CD4-positive, alpha-beta T cell treated with Interleukin-17A for 1 hour (primary cell): ENCODE data around the gene FAM89B.
A peak's percentile ranks its signal among the peaks of the same experiment; 100 is the strongest.
"Not testable (repeated sequence)": the region's sequence is repeated elsewhere in the genome, so short reads cannot be mapped to it uniquely, and the experiment has no call there.

Experiments
- DNase-seq: peaks from one replicate; pipeline ENCODE4 v3.0.0-alpha.2; 2020

Gene FAM89B

DNA sequence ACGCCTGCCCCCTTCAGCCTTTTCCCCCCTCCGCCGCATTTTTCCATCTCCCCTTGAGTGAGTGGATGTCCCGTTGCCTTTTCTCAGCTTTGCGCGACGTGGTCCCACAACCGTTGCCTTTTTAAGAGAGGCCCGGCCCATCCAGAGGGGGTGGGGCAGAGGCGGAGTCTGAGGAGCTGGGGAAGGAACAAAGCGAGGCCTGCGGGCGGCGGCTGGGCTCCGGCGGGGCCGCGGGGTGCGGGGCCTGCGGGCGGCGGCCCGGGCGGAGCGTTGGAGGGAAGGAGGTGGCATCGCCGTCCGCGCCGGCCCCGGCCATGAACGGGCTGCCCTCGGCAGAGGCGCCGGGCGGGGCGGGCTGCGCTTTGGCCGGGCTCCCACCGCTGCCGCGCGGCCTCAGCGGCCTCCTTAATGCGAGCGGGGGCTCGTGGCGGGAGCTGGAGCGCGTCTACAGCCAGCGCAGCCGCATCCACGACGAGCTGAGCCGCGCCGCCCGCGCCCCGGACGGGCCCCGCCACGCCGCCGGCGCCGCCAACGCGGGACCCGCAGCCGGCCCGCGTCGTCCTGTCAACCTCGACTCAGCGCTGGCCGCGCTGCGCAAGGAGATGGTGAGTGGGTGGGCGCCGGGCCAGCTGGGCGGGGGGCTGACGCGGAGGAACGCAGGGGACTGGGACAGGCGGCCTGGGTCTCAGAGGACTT lies at the start of gene FAM89B:
Gene FAM89B, plus strand, starts transcription at position 183 of the 696 bp plus-strand sequence. Its CDS starts 132 bp downstream, at position 315.
- DNase-seq = peak; percentile 92

DNA sequence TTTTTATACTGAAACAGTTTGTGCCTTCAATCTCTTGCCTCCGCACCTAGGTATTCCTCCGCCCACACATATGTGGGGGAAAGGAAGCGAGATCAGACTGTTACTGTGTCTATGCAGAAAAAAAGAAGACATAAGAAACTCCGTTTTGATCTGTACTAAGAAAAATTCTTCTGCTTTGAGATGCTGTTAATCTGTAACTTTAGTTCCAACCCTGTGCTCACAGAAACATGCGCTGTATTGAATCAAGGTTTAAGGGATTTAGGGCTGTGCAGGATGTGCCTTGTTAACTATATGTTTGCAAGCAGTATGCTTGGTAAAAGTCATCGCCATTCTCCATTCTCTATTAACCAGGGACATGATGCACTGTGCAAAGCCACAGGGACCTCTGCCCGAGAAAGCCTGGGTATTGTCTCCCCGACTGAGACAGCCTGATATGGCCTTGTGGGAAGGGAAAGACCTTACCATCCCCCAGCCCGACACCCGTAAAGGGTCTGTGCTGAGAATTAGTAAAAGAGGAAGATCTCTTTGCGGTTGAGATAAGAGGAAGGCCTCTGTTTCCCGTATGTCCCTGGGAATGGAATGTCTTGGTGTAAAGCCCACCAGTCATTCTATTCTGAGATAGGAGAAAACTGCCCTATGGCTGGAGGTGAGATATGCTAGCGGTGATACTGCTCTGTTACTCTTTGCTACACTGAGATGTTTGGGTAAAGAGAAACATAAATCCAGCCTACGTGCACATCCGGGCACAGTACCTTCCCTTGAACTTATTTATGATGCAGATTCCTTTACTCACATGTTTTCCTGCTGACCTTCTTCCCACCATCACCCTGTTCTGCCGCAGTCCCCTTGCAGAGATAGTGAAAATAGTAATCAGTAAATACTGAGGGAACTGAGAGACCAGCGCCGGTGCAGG lies 49.4 kb upstream of the FAM89B start:
- peak; percentile 46 for DNase-seq

DNA sequence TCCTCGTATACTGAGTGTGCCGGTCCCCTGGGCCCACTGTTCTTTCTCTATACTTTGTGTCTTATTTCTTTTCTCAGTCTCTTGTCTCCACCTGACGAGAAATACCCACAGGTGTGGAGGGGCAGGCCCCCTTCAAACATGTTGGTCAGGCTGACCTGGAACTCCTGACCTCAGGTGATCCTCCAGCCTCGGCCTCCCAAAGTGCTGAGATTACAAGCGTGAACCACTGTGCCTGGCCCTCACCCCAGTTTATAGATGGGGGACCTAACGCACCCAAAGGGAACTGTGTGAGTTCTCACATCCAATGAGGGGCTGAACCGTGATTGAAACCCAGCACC lies 48.7 kb upstream of the FAM89B start:
- not testable (repeated sequence) for DNase-seq

DNA sequence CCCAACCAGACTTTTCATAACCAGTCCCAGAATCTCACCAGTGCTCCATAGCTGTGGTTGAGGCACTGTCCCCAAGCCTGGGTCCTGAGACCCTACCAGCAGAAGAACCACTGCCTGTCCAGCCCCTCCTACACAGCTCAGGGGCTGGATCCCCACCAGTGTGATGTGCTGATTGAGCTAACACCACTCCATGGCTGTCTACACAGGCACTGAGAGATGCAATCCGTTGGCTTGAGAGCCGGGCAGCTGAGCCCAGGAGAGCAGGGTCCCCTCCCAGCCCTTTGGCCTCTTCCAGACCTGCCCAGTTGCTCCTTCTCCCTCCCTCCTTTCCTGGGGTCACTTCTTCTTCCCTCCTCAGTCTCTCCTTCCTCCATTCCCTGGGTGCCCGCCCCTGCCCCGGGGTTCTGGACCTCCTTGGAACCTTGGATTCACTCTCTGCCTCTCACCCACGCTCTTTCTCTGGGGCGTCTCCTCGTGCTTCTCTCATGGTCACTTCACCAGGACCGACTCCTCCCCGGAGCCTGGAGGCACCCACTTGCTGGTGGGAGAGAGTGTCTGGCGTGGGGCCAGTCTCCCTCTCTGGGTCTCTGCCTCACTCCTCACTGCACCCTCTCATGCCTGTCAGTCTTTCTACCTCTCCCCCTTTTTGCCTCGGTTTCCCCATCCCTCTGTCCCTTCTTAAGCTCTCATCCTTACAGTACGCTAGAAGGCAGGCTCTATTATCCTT lies 48.2 kb upstream of the FAM89B start:
- DNase-seq = no peak

DNA sequence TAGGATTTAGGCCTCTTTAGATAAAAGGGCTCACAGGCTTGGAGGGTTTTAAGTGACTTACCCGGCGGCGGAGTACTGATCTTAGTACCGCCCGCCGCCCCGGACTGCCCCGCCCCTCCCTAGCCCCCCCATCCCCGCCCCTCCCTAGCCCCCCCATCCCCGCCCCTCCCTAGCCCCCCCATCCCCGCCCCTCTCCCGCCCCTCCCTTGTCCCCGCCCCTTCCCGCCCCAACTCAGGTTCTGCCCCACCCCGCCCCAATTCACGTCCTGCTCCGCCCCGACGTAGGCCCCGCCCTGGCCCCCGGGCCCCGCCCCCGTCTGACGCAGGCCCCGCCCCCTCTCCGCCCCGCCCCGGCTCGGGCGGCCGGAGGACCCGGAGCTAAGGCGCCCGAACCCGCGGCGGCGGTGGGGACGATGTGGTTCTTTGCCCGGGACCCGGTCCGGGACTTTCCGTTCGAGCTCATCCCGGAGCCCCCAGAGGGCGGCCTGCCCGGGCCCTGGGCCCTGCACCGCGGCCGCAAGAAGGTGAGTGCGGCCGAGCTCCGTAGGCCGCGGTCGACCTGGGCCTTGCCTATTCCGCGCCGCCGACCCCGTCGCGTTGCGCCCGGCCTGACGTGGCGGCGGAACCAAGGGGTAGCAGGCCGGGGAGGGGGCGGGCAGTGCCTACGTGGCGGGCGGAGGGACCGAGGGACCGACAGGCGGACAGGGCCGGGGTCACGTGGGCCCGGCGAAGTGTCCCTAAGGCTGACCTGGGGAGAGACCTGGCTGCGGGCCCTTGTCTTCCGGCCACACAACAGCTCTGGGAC lies 47.4 kb upstream of the FAM89B start, which contains the start of gene SCYL1:
Gene SCYL1, plus strand, starts transcription at position 343 of the 805 bp plus-strand sequence. Its CDS starts 71 bp downstream, at position 414.
- peak; percentile 87 for DNase-seq

DNA sequence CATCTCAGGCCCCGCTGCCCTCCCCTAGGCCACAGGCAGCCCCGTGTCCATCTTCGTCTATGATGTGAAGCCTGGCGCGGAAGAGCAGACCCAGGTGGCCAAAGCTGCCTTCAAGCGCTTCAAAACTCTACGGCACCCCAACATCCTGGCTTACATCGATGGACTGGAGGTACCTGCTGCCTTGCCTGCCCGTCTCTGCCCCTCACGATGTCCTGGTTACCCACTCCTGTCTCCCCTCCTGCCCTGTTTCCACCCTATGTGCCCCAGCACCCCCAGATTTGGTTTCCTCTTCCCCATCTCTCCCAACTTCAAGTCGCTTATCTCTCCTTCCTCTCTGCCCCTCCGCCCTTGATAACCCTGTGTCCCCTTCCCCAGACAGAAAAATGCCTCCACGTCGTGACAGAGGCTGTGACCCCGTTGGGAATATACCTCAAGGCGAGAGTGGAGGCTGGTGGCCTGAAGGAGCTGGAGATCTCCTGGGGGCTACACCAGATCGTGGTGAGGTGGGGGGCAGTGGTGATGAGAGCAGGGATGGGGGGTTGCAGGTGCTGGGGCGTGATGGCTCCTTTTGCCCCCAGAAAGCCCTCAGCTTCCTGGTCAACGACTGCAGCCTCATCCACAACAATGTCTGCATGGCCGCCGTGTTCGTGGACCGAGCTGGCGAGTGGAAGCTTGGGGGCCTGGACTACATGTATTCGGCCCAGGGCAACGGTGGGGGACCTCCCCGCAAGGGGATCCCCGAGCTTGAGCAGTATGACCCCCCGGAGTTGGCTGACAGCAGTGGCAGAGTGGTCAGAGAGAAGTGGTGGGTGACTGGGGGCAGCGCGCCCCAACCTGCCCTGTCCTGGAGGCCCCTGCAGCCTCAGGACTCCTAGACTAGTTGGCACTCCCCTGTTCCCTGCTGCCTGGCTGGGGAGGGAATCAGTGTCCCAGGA lies 46.5 kb upstream of the FAM89B start:
- DNase-seq = no peak

DNA sequence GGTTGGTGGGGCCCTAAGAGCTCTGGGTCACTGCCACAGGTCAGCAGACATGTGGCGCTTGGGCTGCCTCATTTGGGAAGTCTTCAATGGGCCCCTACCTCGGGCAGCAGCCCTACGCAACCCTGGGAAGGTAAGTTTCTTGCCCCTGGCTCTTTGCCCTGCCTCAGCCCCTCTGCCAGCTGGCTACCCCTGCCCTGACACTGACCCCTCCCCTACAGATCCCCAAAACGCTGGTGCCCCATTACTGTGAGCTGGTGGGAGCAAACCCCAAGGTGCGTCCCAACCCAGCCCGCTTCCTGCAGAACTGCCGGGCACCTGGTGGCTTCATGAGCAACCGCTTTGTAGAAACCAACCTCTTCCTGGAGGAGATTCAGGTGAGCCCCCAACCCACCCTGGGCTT lies 45.6 kb upstream of the FAM89B start:
- DNase-seq = no peak

DNA sequence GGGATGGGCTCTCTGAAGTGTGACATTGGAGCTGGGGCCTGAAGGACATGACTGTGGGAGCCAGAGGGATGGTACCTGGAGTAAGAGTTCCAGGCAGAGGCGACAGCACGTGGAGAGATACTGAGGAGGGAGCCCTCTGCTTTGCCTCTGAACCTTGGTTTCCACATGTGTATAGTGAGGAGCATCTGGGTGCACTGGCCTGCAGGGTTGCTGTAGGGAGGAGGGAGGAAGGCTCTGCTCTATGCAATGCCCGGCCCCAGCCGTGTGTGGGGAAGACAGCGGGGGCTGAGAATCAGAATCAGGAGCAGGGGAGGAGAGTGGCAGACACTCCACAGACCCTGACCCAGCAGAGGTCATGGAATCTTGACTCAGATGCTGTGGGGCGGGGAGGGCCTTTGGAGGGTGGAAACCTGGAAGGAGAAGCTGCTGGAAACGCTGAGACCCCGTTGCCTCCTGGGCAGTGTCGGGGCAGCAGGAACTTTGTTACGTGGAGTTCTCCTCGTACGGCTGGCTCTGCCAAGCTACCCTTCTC lies 43.5 kb upstream of the FAM89B start:
- no peak for DNase-seq

DNA sequence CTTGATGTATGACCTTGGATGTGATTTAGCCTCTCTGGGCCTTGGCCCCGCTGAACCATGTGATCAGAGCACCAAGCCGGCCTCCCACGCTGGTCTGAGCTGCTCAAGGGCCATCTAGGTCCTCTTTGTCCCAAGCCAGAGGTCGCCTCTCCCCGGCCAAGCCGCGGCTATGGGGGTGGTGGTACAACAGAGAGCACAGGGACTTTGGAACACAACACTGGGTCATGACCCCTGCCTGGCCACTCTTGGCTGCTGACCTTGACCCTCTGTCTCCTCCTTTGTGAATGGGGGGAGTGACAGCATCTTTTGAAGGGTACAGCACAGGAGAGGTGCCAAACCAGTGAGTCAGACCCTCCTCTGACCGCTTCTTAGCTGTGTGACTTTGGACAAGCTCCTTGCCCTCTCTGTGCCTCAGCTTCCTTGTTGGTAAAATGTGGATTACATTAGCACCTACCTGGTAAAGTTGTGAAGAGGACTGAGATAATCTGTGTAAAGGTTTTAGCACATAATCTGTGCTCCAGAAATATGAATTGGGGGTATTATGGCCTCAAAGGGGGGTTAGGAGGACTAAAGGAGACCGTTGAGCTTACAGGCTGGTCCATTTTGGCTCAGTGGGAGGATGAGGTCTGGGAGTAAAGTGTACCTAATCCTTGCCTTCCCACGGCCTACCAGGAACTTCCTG lies 42.7 kb upstream of the FAM89B start:
- no peak for DNase-seq

DNA sequence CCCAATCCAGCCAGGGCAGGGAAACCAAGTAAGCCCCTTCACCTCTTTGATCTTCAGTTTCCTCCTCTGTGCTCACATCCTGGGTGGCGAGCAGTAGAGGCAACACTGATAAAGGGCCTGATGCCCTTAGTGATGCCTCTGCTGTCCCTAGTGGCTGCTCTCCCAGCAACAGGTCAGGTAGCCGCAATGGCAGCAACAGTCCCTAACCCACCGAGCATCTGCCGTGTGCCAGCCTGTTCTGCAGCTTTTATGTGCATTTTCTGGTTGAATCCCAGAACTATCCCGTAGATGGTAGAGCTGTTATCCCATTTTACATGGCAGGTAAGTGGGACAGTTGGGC lies 42.2 kb upstream of the FAM89B start:
- DNase-seq = peak; percentile 46

DNA sequence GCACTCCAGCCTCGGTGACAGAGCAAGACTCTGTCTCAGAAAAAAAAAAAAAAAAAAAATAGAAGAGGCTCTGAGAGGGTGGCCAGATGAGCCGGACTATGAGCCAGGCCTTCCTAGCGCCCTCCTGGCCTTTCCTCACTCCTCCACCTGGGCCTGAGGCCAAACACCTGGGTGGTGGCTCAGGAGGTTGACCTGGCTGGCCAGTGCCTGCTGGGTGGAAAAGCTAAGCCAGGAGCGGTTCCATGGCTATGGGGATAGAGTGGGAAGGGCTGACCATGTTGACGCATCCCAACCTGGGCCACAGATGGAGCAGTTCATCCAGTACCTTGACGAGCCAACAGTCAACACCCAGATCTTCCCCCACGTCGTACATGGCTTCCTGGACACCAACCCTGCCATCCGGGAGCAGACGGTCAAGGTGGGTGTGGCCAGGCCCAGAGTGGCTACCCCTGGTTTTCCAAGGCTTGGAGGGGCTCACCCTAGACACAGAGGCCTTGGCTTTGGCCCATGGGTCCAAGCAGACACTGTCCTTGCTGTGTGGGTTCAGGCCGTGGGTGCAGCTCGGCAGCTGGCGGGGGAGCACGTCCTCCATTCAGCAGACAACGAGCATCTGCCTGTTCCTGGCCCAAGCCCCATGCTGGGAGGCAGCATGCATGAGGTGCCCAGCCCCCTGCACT lies 39.8 kb upstream of the FAM89B start:
- no peak for DNase-seq

DNA sequence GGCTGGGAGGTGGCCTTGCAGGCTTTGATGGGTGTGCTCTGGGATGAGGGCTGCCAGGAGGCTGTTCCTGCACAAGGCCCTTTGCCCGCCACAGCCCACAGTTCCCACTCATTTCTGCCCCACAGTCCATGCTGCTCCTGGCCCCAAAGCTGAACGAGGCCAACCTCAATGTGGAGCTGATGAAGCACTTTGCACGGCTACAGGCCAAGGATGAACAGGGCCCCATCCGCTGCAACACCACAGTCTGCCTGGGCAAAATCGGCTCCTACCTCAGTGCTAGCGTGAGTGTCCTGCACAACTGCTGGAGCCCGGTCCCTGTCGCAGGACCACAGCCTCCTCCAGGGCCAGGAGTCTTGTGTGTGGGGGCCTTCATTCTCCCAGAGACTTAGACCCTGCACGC lies 37.2 kb upstream of the FAM89B start:
- DNase-seq = no peak

DNA sequence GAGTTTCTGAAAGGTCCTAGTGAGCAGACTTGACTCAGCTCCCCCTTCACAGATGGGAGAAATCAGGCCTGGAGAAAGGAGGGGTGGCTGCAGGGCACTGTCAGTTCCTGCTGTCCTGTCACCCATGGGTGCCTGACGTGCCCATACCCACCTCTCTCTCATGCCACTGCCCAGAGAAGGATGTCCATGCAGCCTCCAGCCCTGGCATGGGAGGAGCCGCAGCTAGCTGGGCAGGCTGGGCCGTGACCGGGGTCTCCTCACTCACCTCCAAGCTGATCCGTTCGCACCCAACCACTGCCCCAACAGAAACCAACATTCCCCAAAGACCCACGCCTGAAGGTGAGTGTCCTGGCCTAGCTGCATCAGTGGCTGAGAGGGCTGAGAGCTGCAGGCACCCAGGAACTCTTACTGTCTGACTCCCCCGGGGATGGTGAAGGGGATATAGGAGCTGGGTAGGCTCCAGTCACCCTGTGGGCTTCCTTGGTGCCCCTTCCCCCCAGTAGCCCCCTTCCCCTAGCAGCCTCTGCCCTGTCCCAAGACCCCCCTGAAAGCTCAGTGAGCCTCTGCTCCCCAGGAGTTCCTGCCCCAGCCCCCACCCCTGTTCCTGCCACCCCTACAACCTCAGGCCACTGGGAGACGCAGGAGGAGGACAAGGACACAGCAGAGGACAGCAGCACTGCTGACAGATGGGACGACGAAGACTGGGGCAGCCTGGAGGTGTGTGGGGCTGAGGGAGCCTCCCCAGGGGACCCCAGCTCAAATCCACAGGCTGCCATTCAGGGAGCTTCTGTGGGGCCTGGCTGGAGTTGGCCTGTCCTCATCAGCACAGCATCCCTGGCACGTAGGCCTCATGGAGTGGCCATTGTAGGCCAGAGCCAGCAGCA lies 35.7 kb upstream of the FAM89B start:
- DNase-seq = no peak

DNA sequence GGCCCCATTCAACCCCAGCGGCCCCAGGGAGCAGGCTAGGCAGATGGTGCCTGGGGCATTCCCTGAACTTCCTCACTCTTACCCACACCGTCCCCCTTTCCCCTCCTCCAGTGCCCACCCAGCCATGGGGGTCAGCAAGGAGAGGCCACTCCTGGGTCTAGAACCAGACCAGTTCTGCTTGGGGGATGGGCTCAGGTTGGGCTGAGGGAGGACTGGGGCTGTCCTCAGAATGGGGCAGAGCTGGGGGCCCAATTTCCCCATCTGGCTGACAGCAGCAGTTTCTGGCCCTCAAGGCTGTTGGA lies 35.1 kb upstream of the FAM89B start:
- no peak for DNase-seq

DNA sequence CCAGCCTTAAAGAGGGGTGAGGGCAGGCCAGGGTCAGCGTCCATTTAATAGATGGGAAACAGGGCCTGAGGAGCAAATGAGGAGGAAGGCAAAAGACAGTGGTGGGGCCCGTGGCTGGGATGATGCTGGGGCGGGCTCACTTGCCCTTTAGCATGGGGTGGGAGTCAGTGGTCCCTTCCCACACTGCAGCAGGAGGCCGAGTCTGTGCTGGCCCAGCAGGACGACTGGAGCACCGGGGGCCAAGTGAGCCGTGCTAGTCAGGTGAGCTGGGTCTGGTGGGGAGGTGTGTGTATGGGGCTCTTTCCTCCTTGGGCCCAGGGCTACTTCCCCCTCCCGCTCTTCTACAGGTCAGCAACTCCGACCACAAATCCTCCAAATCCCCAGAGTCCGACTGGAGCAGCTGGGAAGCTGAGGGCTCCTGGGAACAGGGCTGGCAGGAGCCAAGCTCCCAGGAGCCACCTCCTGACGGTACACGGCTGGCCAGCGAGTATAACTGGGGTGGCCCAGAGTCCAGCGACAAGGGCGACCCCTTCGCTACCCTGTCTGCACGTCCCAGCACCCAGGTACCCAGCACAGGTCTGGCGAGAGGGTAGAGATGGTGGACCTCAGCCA lies 34.6 kb upstream of the FAM89B start:
- no peak for DNase-seq

DNA sequence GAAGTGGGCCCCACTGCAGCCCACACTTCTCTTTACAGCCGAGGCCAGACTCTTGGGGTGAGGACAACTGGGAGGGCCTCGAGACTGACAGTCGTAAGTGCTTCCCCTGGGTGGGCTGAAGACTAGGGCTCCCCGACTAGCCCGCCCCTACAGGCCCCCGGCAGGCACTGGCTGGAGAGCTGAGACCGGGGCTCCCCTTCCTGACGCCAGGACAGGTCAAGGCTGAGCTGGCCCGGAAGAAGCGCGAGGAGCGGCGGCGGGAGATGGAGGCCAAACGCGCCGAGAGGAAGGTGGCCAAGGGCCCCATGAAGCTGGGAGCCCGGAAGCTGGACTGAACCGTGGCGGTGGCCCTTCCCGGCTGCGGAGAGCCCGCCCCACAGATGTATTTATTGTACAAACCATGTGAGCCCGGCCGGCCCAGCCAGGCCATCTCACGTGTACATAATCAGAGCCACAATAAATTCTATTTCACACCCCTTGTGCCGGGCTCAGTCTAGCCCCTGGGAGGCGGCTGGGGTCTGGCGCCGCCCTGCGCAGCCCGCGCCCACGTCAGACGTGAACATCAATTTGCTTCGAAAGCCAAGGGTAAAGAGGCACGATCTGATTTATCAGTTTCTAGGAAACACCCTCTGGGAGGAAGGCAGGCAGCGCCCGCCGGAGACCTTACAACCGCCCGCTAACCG lies 34.0 kb upstream of the FAM89B start:
- DNase-seq = no peak

DNA sequence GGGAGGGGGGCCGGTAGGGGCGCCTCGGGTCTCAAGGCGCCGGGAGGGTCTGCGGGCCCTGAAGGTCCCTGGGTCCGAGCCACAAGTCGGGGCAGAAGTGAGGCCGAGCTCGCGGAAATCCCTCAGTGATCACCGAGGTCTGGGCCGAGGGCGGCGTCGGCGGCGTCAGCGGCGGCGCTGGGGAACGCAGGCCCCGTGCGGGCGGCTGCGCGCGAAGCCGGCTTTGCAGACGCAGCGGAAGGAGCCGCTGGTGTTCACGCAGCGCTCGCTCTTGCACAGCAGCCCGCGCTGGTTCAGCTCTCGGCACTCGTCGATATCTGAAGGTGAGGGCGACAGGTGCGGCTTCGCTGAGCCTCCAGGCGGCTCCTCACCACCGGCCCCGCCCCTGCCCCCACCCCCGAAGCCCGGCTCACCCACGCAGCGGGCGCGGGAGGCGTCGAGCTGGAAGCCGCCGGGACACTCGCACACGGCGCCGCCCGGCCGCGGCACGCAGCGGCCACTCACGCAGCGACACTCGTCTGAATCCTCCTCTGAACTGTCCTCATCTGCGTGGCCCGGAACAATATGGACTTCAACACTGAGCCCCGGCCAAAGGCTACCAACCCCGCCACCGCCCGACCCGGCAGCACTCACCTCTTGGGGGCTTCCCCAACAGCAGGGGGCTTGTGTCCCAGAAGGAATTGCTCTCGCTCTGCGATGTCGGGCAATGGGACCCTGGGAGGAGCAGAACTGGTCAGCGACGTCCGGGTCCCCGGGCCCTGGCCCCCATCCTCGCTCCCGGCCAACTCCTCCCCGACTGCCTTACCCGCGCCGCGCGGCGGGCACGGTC lies 33.2 kb upstream of the FAM89B start:
- no peak for DNase-seq
